COLO668 (cell line): ENCODE data around the gene CCDC148.
A peak's percentile ranks its signal among the peaks of the same experiment; 100 is the strongest.

ENCODE experiments used
- DNase-seq: peaks from one replicate; lab custom pipeline; 2025; ENCODE audit not compliant: unreplicated experiment; lab: John Stamatoyannopoulos, UW

The CCDC148 gene

GRCh38 chr2:158221063-158222020, 235.2 kb downstream of the CCDC148 start:
- no peak for DNase-seq

DNA sequence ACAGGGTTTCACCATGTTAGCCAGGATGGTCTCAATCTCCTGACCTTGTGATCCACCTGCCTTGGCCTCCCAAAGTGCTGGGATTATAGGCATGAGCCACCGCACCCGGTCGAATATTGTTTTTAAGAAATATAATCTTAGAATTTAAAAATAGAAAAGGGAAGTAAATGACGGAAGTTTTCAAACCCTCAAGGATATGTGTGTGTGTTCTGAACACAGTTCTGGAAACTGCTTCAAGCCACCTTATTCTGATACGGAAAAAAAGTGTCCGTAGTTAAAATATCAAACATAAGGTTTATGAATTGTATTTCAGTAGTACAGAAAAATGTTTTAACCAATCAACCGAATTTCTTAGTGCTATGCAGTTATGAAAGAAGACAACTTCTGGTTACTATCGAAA, 239.0 kb downstream of the CCDC148 start:
- DNase-seq = no peak

DNA sequence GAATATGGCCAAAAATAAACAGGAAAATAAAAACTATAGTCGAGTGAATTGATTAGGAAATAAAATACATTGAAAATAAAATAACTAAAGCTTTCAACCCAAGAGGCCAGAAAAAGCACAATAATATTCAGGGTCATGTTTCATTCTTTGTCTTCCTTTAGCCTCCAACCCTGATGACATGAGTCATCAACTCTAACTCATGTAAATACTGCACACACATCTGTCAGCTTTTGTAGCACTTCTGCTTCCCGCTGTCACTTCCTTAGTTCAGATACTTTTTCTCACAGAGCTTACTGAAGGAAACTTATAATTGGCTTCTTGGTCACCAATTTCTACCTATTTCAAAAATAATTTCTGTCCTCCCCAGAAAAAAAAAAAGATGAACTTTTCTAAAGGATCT, 242.1 kb downstream of the CCDC148 start:
- peak; percentile 15 for DNase-seq

DNA sequence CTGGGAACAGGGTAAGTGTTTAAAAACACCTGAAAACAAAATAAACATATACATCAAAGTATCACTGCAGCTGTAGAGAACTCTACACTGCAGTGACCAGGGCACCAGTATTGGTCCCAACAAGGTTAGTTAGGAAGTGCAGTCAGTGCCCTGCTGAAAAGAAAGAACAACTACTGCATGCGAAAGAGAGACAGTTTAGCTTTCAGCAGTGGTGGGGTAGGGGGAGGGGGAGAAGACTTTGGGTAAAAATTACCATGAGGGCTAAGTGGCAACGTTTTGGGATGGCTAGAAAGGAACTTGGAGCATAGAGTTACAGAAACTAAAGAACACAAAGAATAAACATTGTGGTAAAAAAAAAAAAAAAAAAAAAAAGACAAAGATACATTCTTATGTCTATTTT, 242.8 kb downstream of the CCDC148 start:
- no peak for DNase-seq

GRCh38 chr2:158212301-158212700, 244.3 kb downstream of the CCDC148 start:
- DNase-seq = no peak

DNA sequence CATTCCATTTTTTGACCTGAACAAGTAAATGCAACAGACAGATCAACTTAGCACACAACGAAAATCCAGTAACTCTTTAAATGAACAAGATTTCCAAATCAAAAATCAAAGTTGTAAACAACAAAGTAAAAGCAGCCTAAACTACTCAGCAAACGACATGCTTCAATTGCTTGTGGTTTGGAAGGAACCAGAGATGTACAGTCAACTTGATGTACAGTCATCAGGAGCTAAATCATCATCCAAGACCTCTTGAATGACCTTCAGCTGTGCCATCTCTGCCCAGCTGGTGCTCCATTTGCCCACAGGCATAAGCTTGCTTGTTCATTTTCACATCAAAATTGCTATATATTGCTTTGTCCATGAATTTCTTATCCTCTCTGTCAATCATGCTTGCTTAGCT, 245.1 kb downstream of the CCDC148 start:
- no peak for DNase-seq

DNA sequence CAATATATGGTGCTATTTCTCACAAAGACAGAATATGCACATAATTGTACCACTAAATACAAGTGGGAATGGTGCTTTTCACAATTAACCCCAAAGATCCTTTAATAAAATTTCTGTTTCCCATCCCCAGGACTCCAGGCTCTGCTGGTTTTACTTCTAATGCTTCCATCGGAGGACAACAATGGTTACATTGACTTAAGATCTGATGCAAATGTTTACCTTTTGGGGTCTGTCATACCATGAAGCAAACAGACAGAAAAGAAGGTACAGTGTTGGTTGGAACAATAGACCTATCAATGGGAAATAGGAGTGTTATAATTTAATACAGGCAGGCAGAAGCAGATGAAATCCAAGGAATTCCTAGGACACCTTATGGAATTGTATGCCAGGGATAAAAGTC, 249.2 kb downstream of the CCDC148 start:
- DNase-seq = no peak

DNA sequence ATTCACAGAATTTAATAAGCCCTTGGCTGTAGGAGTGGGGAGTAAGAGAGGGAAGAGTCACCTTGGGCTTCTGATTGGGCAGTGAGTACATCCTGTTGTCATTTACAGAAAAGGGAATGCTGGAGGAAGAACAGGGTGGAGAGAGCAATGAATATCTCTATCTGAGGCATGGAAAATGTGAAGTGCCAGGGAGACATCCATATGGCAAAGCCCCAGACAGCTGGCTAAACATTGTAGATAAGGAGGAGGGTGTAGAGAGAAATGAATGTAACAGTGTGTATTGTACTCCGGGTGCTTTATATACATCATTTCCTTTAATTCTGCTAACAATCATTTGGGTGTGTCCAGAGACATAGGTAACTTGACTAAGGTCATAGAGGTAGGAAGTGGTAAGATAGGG, 251.3 kb downstream of the CCDC148 start:
- peak; percentile 45 for DNase-seq

DNA sequence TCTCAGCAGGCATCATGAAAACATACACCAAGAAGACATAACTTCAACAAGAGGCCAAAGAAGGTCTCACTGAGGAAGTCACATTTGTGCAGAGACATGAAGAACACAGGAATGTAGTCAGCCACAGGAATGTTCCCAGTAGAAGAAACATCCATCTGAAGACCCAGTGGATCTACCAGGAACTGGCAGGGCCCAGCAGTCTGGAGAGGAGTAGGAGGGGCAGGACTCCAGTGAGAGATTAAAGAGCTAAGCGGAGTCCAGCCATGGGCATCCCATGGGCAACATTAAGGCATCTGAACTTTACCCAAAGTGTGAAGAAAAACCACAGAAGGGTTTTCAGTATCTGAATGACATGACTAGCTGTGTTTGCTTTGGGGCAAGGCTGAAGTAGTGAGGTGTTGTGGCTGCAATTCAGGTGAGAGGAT, 251.8 kb downstream of the CCDC148 start:
- no peak for DNase-seq

GRCh38 chr2:158202161-158202815, 254.3 kb downstream of the CCDC148 start:
- DNase-seq = no peak

- DNase-seq = no peak
These were observed 256.5 kb downstream of the CCDC148 start for GRCh38 chr2:158199928-158200650.

GRCh38 chr2:158197940-158198339, 258.6 kb downstream of the CCDC148 start:
- DNase-seq = no peak

DNA sequence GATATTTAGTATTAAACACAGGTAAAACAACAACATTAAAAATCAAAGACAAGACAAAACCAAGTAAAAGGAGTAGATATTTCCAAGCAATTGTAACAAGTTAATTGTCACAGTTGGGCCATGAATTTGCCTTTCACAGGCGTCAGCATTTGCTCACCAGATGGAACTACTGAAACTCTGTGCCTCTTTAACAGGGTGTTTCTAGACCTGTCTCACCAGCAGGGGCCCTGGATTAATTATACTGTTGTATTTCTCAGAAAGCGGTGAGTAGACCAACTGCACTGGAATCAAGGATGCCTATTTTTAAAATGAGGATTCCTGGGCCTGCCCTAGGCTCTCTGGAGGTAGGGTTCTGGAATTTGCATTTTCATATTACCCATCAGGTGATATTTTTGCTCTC, 262.3 kb downstream of the CCDC148 start:
- DNase-seq = no peak

DNA sequence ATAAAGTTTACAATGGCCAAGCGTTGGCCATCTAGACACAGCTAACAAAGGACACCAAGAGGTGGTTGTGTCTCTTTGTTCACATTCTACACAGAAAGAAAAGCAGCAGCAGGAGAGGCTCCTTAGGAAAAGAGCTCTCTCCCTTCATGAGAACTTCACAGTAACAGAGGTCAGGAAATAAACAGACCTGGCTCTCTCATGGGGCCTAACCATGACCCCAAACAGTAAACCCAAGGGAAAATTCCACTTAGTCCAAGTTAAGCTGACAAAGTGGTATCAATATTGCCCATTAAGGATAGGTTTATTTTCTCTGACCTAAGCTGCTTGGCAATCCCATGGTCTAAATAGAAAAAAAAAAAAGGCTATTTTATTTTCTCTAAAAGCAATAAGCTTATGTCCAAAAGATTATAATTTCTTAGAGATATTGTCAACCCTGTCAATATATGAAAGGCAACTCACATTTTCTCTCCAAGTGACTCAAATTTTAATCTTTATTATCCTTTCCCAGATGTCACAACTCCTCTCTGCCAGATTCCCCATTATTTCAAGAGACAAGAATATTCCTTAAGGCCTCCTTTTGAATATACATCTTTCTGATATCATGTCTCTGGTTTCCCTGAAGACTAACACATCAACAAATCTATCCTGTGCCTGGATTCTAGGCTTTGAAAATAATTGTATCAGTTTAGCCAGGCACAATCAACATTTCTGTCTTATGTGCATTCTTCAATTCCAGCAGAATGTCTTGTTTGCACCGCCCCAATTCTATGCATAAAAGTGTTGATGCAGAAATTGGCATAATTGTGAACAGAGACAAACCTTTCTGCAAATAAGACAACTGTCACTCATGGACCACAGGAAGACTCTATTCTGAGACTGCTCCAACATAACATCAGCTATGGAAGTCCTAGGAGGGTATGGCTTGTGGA, 263.8 kb downstream of the CCDC148 start:
- no peak for DNase-seq

DNA sequence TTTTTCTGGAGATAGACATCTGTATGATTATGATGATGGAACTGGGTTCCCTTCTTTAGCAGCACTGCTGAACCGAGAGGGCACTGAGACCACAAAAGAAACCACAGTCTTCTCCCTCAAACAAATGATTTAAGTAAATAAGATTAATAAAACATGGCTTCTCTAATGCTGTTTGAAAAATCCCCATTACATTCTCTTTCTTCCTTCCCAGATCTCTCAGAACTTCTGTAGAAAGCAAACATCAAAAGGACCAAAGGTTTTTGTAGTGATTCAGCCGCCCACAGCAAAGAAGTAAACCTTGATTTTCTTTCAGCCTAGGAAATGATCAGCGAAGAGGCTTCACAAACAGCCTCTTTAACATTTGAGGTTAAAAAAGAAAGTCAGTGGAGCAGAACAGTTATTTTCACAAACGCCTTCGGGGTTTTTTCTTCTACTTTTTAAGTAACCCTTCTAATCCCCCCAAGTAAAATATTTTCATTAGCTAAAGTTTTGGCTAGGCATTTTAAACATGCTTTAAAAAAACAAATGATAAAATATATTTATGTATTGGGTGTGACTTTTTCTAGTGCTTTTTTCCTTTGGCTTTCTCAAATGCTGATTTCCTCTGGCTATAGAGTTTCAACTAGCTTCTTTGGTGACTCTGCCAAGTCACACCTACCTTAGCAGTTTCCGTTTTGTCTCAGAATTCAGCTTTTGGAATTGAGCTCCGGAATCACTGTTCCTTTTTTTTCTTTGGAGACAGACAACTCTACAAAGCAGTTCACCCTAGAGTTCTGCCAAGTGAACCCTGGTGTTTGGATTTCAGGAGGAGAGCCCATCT, 265.3 kb downstream of the CCDC148 start:
- no peak for DNase-seq

- DNase-seq = no peak
These were observed 267.0 kb downstream of the CCDC148 start for GRCh38 chr2:158189526-158189925.

GRCh38 chr2:158187908-158188307, 268.6 kb downstream of the CCDC148 start:
- DNase-seq = no peak

DNA sequence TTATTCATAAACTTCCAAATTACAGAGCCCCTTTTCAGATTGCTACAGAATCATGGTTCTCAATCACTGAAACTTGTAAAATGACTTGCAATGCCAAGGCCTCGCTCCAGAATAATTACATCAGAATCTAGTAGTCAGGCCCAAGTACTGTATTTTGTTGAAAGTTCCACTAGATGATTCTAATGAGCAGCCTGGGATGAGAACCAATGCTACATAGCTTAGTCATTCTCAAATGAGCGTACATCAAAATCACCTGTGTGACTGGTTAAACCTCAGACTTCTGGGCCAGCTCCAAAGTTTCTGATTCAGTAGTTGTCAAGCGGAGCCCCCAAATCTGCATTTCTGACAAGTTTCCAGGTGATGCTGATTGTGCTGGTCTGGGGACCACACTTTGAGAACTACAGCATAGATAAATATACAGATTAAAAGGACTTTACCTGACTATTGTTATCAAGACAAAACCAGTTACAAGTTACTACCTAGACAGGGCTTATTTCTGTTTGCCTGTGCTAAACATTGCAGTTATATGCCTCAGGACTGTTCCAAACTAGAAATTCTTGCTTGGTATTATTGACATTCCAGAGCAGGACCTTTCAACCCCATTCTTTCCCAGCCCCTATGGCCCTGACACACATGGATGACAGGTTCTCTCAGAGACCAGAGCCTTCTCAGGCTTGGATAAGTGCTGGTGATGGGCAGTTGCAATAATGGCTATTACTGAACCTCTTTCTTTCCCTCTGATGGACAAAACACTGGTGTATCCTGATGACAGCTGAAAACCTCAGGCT, 271.8 kb downstream of the CCDC148 start:
- DNase-seq = no peak

DNA sequence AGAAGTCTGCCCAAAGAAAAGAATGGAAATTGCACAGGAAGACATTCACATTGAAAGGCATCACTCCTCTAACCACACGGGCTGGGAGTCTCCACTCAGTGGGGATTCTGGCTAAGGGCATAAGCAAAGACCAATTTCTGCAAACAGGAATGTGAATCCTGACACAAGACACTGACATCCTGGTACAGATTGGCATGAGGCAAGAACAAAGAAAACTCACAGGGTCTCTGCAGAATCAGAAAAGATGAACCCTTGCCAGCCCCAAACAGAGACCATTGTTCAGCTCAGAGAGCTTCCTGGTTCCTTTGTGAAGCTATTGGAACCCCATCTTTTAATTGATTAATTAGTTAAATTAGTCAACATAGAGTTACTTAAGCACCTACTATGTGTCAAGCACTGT, 272.6 kb downstream of the CCDC148 start:
- no peak for DNase-seq
